NCI-H446 treated with DMSO at 0.1 percent for 48 hours (cell line): ENCODE results near the gene EIF1.

ENCODE experiments used
- DNase-seq: peaks from one replicate; lab custom pipeline; 2025; lab: John Stamatoyannopoulos, UW

EIF1 gene

DNA sequence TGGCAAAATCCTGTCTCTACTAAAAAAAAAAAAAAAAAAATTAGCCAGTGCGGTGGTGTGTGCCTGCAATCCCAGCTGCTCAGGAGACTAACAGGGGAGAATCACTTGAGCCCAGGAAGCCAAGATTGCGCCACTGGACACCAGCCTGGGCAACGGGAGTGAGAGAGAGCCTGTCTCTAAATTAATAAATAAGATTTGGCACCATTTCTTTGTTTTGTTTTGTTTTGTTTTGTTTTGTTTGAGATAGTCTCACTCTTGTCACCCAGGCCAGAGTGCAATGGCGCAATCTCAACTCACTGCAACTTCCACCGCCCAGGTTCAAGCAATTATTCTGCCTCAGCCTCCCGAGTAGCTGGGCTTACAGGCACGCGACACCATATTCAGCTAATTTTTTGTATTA is 14.0 kb downstream of the EIF1 start:
- DNase-seq = no peak

DNA sequence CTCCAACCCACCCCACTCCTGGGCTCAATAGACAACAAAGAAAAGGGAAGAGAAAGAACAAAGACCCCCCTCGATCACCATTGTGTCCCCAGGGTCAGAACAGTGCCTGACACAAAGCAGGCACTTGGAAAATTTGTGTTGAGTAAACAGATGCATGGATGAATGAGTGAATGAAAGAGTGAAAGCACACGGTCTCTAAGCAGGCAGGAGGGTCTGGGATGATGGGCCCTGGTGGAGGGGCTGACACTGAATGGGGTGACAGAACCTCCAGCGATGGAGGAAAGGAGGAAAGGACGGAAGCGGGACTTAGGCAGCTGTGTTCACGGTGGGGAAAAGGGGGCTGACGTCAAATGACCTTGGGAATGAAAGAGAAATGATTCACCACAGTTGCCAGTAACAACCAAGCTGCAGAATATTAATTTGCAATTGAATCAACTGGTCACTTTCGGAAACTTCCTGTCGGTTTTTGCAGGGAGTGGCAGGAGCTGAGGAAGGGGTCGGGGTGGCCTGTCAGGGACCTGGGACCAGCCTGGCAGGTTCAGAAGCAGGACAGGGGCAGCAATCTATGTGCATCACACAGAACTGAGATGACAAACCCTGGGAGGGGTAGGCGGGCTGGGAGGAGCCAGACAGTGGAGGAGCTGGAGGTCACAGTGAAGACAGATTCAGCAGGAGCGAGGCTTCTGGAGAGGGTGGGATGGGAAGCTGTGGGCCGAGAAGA is 16.7 kb downstream of the EIF1 start:
- no peak for DNase-seq

DNA sequence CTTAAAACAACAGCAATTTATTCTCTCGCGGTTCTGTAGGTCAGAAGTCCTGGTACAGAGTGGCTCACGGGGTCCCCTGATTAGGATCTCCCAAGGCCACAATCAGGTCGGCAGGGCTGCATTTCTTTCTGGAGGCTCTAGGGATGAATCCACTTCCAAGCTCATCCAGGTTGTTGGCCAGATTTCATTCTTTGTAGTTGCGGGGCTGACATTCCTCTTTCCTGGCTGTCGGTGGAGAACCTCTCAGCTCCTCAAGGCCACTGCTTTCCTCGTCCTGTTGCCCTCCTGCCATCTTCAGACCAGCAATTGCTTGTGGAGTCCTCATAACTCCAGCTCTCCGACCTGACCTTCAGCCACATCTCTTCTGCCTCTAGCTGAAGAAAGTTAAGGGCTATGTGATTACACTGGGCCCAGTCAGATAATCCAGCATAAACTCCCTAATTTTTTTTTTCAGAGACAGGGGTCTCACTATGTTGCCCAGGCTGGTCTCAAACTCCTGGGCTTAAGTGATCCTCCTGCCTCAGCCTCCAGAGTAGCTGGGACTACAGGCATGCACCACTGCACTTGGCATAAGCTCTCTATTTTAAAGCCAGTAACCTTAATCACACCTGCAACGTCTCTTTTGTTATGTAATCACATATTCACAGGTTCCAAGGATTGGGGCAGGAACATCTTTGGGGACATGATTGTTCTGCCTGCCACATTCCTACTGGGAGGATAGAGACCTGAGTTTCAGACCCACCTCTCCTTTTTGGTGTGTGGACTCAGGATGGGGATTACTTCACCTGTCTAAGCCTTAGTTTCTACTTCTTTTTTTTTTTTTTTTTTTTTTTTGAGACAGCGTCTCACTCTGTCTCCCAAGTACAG is 19.4 kb downstream of the EIF1 start:
- no peak for DNase-seq

DNA sequence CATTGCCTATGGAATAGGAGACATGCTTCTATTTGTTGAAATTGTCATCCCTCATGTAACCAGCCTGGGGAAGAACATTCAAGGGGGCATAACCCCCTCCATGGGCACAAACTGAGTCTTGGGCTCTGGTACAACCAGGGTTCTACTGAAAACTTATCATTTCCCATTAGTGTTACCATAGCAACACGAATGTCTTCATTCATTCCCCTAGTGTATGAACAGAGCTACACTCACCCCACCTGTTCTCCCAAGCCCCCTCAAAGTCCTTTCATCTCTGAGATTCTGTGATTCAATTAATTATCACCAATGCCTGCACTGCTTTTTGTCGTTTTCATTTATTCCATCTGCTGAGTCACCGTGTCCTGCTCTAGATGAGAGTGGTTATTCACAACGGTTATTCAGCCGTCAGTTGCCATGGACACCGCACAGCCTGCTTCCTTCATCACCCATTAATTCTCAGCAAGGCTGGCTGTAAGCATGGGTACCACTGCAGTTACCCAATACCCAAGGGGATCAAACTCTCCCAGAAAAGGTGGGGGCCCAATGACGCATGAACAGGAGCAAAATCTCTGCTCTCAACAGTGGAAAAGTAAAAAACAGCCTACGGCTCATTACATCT is 21.9 kb downstream of the EIF1 start:
- DNase-seq = no peak

DNA sequence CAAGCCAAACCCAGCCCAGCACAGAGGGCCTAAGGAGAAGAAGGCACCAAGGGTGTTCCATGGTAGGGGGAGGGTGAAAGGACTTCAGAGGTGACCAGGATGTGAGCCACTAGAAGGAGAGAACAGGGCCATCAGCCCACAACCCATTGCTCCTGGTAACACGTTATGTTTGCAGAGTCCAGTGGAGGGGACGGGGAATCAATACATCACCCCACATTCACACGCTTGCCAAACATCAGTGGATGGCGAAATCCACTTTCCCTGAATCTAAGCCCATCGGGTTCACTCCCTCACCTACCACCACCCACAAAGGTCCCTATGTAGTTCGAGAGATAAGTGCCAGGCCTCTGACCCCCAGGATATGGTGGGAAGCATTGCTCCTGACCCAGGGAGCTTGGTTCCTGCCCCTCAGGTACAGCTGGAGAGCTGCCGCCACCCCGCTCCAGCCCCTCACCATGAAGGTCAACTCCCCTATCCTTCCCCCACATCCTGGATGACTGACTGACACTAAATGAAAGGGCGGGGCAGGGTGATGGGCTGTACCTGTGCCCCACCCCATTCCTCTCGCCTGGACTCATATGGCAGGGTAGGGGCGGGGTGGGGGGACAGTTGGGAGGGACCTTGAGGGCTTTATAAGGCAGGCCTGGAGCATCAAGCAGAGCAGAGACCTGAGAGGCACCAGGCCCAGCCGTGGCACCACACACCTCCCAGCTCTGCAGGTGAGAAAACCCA is 23.1 kb downstream of the EIF1 start, which contains the start of gene GAST:
GAST (plus strand) TSS at position 663 of the 732 bp plus-strand sequence. CDS start 3,106 bp downstream, outside the sequence.
- no peak for DNase-seq

DNA sequence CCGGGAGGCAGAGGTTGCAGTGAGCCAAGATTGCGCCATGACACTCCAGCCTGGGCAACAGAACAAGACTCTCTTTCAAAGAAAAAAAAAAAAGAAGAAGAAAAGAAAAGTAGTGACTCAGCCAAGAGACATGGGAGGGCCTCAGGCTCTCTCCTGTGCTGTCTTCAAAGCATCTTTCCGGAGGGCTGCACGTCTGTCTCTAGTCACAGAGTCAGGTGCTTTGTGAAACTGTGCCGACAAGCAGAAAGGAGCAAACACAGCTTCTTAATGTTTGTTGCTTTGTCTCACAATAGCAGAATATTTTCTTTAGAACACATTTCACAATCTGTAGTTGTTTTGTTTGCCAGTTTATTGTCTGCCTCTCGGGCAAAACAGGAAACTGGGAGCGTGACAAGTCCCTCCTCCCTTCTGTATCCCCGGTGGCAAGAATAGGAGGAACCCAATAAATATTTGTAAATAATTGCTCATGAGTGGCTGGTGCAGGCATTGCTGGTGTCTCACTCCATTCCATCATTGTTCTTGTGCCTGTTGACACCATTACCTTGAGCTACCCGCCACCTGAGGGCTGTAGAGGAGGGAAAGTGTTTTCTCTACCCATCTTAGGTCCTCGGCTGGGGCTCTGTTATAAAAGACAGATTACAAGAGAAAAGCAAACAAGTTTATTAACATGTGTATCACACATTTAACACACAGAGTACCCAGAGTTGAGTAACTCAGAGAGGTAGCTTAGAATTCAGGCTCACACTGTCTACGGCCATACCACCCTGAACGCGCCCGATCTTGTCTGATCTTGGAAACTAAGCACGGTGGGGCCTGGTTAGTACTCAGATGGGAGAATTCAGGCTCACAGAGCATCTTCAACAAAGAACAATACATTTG is 29.0 kb downstream of the EIF1 start:
- DNase-seq = no peak

DNA sequence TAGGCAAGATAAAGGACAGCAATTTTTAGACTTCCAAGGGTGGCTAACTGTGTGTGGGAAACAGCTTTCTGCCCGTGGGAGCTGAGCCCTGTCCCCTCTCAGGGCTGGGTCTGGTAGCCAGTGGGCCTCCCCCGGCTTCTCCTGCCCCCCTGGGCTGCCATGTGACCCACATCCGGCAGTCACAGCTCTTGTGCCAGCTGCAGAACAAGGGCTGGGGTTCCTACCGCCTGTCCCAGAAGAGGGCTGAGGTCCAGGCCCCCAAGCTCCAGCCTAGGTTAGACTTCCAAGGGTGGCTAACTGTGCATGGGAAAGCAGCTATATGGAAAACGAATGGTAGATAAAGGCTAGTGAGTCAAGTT is 29.6 kb downstream of the EIF1 start:
- no peak for DNase-seq

DNA sequence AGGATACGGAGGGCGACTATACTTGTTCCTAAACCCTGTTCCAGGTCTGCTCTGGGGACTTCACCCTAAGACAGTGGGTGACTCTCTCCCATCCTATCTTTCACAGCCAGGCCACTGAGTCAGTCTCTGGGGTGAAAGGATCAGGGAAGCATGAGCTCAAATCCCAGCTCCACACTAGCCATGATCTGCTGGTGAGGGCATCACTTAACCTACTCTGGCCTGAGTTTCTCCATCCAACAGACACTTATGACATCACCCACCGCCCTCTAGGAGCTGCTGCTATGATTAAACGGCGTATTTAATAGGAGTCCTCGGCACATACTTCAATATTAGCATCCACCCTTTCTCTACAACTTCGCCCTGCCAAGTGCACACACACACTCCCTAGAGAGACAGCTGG is 33.5 kb downstream of the EIF1 start:
- no peak for DNase-seq

DNA sequence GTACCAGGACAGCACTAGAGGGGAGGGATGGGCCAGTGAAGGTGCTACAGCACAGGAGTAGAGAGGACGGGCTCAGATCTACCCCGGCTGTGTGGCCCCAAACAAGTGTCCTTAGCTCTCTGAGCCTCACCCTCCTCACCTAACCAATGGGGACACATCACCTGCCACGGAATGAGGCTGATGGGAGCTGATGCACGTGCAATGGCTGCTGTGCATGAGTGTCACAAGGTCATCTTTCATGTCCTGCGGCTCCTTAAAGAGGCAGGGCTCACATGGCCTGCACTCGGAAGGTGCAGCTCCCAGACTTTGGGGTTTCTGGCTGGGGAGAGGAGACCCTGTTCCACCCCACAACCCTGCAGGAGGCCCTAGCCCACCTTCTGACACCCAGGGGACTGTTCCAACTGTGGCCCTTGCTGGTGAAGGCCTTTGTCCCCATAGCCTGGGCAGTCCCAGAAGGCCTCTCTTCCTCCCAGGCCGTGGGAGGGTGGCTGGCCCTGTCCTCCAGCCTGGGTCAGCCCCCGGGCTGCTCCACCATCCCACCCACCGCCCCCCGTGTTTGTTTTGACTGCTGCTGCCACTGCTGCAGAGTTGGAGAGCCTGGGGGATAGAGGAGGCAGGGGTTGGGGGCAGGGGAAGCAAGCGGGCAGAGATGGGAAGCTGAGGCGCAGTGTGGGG is 35.3 kb downstream of the EIF1 start:
- no peak for DNase-seq

DNA sequence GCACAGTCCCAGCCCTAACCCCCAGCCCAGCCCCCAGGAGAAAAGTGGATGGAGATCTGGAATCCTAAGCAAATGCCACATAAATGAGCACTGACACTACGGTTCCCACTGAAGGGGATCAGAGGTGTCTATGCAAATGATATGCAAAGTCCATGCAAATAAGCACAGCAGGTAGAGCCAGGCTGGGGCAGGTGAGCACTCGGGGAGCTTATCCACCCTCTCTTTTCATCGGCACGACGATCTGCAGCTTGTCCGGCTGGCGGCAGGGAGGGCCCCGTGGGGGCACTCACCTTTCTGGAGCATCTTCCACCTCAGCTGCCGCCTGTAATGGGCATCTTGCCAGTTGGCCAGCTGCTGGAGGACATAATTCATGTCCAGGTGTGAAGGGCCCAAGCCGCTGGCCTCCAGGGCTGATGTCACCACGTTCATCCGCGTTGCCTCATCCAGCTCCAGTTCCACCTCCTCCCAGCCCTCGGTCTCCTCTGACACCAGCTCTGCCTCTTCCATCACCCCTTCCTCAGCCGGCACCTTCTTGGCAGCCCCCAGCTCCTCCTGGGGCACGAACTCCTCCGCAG is 35.9 kb downstream of the EIF1 start:
- DNase-seq = no peak

DNA sequence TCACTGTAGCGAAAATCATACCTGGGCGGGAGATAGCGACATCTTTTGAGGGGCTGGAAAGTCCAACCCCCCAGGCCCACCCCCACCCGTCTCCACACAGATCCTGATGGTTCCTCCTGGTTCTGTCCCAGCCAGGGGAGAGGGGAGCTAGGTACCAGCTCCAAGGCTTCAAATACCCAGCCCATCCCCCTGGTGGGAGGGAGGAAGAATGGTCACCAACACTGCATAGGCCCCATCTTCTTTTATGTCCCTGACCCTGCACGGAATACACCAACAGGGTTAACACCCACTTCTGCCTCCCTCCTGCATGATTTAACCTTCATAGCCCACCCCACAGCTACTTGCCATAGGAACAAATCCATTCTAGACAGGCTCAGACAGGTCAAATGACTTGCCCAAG is 36.4 kb downstream of the EIF1 start:
- no peak for DNase-seq

DNA sequence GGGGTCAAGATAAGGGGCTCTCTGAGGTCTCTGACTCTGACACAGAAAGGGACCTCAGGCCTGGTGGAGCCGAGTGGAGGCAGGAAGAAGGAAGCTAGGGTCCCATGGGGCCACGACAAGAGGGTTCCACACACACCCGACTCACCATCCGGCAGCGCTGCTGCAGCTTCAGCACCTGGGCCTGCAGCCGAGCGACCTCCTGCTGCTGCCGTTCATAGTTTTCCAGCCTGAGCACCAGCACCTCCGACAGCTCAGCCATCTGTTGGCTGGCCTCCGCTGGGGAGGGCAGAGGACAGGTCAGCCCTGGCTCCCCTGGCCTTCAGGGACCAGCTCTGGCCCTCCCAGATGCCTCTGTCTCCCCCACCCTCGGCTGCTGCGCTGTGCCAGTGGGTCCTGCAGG is 39.4 kb downstream of the EIF1 start:
- no peak for DNase-seq

DNA sequence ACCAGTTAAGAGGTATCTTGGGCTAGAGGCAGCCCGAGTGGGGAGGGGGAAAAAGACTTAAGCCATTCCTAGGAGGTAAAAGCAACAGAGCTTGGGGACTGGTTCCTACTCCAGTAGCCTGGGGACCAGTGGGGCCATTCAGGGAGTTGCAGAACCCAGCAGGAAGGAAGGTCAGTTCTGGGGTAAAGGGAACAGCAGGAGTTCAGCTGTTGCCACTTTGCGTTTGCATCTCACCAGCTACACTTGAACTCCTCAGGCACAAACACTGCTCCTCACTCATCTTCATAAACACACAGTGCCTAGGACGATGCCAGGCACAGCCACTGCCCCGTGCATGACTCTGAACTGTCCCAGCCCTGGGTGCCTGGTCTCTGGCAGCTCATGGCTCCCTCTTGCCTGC is 41.8 kb downstream of the EIF1 start:
- no peak for DNase-seq

DNA sequence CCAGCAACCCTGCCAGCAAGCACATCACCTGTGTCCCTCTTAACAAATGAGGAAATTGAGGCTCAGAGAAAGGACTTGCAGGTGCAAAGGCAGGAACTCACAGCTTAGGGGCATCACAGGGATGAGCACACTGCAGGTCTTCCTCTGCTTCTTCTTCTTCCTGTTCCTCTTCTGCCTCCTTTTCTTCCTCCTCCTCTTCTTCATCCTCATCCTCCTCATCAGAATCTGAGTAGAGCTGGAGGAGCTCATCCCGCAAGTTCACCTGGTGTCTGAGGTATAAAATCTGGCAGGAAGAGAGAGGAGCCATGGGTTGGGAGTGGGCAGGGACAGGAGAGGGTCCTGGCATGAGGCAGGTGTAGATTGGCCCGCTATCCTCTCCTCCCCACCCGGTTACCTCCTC is 43.2 kb downstream of the EIF1 start:
- DNase-seq = no peak

DNA sequence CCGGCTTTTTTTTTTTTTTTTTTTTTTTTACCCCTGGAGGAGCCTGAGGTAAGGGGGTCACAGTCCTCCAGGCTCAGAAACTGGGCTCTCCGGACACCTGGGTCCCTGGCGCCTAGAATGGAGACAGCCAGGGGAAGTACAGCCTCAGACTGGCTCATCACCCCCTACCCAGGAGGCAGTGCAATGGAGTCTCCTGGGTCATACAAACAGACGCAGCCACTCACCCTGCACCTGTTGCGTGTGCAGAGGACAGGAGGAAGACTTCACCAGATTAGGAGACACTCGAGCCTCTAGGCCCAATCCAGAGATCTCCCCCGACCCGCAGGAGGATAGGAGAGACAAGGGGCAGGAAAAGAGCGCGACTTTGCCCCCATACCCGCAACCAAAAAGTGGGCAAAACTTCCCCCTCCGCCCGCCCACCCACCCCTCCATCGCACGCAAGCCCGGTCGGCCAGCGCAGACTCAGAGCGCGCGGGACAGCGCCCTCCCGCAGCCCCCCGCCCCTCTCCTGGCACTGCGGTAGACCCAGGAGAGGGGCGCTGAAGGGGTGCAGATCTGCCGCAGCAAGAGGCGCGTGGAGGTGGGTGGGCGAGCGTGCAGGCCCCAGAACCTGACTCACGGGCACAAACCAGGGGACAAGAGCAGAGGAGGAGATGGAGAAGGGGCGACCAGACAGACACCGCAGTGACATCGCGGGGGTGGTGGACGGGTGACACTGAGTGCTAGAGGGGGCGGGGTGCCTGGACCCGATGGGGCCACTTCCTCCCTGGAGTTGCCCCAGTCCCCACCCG is 44.9 kb downstream of the EIF1 start:
- no peak for DNase-seq

DNA sequence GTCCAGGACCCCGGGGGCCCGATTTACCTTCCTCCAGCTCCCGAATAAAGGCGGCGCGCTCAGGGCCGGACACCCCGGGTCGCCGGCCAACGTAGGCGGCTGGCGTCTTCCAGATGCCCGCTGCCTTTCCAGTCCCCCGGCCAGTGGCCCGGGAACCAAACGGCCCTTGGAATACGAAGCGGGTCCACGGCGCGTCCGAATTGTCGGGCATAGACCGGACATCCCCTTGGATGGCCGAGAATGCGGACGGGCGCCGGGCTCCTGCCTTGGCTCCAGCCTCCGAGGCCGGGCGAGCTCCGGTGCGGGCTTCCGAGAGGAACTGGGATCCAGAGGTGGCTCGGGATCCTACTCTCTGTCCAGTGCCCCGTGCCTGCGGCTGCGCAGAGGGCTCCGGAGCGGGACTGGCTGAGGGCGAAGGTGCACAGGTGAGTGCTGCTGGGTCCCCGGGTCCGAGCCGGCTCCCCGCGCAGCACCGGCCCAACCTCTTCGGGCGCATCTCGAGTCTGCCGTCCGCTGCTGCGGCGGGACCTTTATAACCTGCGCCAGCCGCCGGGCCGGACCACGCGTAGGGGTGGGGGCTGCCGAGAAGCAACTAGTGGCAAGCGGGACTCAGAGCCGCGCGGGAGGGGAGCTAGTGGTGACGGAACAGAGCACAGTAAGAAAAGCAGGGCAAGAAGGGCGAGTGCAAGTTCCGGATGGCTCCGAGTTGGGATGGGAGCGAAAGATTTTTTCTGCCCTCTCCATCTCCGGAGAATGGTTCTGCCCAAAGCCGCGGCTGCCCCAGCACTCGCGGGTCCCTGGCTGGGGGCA is 45.7 kb downstream of the EIF1 start, which contains the start of gene HAP1:
HAP1 (minus strand) TSS at position 505 of the 810 bp plus-strand sequence; CDS start at position 496, 9 bp downstream.
- no peak for DNase-seq

DNA sequence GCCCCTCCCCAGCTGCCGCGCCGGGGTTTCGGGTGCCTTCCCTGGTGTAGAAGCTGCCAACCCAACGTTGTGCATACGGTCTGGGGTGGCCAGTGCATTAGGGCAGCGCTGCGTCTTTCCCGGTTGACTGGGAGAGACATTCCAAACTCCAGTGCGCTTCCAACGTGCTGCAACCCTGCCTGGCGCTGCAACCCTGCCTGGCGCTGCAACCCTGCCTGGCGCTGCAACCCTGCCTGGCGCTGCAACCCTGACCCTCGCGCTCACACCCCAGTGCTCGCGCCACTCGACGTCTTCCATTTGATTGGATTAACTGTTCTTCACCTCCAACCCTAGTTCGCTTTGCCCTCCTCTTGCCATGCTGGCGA is 46.2 kb downstream of the EIF1 start:
- no peak for DNase-seq

DNA sequence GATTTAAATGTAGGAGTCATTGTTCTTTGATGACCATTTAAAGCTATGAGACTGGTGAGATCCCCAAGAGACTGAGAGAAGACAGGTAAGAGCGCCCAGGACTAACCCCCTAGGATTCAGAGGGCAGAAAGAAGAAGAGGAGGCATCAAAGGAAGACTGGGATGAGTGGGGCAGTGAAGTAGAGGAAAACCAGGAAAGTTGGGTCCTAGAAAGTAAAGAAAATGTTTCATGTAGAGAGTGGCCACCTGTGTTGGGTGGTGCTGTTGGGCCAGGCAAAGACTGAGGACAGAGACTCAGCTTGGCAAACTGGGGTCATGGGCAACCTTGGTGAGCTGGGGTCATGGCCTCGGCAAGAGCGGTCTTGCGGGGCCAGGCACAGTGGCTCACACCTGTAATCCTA is 47.1 kb downstream of the EIF1 start:
- no peak for DNase-seq
